Measurements from ENCODE around the gene ICOS.

ICOS gene, protein sequence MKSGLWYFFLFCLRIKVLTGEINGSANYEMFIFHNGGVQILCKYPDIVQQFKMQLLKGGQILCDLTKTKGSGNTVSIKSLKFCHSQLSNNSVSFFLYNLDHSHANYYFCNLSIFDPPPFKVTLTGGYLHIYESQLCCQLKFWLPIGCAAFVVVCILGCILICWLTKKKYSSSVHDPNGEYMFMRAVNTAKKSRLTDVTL

GRCh38 chr2:203936535-203936934 lies at the start of gene ICOS:
Gene ICOS, plus strand, starts transcription at chr2:203936763. Its CDS starts 52 bp downstream, at chr2:203936815.
- DNase-seq, result no peak

- DNase-seq, result no peak
These were observed 48.9 kb upstream of the ICOS start for GRCh38 chr2:203887677-203888076.

- DNase-seq, result no peak
These were observed 47.0 kb upstream of the ICOS start for GRCh38 chr2:203889542-203889941.

GRCh38 chr2:203889944-203890343 lies 46.6 kb upstream of the ICOS start:
- no peak for DNase-seq

DNA sequence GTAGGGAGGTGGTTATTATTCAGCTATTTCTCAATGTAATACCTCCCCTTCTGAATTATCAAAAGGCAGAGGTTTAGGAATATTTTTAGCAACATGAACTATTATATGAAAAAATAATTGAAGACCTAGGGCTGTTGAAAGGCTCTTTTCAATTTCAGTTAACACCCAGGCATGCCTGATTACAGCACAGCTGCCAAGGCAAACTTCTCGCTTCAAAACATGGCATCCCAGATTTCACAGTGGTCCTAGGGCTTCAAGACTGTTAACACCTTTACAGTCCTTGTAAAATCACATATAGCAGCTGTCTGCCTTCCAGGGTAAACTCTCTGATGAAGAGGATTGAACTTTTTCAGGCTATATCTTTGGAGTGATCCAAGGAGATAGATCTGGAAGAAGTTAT lies 45.8 kb upstream of the ICOS start:
- no peak for DNase-seq

DNA sequence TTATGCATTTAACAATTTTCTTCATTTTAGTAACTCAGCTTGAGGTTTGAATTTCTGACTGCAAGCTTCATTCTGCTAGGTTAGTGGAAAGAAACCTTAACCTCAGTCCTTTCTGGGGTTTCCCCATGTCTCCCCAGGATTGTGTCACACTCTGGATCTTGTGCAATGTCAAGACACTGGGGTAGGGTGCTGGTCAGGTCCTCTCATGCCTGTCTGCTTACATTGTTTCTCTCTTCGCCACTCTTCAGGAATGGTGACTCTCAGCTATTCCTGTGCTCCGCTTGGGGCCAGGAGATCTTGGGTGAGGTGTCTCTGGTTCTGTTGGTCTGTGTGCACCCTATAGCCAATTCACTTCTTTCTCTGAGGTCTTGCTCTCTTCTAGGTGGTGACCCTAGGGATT lies 45.1 kb upstream of the ICOS start:
- DNase-seq, result no peak

DNA sequence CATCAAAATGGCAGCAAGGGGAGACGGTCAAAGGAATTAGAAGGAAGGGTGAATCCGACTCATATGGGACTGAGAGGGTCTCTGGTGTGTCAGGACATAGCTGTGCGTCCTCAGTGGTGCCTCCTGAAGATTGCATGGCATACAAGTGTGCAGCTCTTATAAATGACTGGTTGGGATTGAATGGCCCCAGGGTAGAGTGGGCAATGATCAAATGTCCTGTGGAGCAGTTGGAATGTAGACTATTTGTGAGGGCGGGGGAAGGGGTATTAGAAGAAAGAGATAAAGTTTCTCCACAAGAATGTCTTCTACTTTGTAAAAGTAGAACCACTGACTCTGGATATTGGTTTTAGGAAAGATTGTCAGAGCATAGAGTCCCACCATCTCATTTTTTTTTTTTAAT lies 44.4 kb upstream of the ICOS start:
- no peak for DNase-seq

DNA sequence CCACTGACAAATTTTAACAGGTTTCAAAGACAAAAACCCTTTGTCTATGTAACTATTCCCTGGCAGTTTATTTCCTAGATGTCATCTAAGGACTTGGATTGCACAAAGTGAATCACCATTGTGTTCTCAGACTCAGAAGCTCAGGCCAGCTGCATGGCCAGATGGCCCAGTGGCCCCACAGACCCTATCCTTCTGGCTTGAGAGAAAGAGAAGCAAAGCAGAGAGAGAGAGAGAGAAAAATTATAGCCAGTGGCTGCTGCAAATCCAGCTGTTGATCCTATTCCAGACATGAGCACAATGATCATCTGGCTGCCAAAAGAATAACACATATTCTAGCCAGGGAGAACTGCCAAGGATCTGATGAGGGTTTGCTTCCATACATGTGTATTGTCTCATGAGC lies 43.2 kb upstream of the ICOS start:
- DNase-seq, result no peak

GRCh38 chr2:203893840-203894239 lies 42.7 kb upstream of the ICOS start:
- no peak for DNase-seq

DNA sequence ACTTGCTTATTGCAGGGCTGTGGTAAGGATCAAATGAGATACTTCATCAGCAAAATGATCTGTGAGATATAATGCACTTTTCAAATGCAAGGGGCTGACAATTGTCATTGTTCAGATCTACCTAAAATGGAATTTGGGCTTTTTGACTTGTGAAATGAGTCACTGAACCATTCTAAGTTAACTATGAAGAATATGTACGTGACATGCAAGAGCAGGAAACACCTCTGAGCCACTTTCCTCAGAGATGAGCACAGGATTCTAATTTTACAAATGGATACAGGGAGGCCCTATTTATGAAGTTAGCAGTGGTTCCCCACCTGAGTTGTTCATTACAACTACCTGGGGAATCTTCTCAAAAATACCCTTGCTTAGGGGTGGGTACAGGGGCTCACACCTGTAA lies 42.3 kb upstream of the ICOS start:
- no peak for DNase-seq

- DNase-seq, result no peak
These were observed 39.0 kb upstream of the ICOS start for GRCh38 chr2:203897544-203897943.

DNA sequence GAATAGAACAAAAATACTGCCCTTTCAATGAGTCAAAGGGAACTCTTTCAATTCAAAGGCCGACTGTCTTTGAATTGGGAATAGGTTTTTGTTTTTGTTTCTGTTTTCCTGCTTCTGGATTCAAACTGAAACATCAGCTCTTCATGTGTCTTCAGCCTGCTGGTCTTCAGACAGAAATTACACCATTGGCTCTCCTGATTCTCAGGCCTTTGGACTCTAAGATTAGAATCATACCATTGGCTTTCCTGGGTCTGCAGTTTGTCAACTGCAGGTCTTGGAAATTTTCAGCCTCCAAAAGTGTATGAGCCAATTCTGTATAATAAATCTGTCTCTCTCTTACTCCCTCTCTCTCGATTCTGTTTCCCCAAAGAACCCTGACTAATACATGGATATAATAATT lies 37.9 kb upstream of the ICOS start:
- no peak for DNase-seq

- no peak for DNase-seq
These were observed 36.3 kb upstream of the ICOS start for GRCh38 chr2:203900253-203900652.

DNA sequence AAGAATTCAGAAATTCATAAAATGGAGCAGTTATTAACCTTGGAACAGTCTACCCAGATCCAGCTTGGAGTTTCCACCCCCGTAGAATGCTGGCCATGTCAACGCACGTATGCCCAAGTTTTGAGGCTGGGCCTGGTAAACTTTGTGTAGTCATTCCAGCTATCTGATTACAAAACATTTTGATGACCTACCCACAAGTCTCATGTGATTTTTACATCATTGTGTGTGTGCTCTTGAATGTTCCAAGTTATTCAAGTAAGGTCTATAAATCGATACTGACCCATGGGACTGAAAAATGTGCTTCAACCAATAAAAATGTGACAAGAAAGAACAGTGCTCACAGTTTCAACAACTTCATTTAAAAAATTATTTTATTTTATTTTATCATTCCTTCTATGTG lies 32.5 kb upstream of the ICOS start:
- no peak for DNase-seq

GRCh38 chr2:203905656-203906055 lies 30.9 kb upstream of the ICOS start:
- peak; percentile 36 for DNase-seq

DNA sequence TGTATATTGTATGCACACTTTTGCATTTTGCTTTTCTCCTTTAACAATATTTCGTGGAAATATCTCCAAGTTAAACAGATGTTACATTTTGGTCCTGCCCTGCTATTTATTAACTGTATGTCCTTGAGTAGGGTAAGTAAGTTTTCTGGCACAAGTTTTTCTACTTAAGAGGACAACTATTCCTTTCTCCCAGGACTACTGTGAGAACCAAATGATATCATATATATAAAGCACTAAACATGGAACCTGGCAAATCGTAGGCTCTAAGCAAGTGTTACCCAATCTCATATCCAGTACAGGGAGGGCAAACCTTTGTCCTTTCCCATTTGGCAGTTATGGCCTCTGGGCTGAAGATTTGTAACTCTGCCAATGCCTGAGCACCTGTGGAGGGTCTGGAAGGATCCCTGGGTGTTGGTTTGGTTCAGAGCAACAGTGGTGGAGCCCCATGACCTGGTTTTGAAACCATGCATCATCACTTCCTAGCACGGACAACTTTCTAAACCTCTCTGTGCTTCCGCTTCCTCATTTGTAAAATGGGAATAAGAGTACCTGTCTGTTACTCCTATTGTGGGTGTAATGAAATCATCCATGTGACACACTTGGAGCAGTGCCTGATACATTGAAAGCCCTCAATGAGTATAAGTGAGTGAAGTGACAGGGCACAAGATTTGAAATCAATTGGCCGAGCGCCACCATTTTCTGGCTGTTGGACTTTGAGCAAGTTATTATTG lies 28.3 kb upstream of the ICOS start:
- no peak for DNase-seq

DNA sequence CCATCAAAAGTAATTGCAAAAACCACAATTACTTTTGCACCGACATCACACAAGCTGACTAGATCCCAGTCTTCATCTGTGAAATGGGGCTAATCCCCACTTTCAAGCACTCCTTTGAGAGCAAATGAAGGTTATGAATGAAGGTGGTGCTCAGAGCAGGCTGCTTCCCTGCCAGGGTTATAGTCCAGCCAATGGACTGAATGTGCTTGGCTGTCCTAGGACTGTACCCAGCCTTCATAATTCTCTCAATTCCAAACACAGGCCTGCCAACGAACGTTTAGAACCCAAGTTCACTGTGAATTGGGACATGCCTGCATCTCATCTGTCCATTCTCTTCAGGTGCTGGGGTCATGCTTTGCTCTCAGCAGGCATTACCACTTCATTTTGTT lies 27.8 kb upstream of the ICOS start:
- DNase-seq, result no peak

GRCh38 chr2:203909261-203909967 lies 27.1 kb upstream of the ICOS start:
- peak; percentile 72 for DNase-seq

- no peak for DNase-seq
These were observed 26.6 kb upstream of the ICOS start for GRCh38 chr2:203909974-203910373.

DNA sequence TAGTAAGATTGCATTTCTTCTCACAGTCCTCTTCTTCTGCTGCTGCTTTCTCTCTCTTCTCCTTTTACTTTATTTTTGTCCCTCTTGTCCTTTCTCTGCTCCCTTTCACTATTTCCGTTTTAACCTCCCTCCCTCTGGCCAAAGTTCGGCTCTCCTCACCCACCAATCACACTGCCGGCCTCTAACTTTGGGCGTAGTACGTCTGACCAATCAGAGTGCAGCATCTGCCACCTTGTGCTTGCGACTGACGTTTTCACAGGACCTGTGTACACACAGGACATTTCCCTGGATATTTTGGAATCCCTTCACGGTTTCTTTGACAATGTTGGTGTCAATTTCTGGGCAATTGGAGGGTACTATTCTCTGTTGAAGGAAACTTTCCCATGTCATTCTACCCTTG lies 22.6 kb upstream of the ICOS start:
- DNase-seq, result no peak

DNA sequence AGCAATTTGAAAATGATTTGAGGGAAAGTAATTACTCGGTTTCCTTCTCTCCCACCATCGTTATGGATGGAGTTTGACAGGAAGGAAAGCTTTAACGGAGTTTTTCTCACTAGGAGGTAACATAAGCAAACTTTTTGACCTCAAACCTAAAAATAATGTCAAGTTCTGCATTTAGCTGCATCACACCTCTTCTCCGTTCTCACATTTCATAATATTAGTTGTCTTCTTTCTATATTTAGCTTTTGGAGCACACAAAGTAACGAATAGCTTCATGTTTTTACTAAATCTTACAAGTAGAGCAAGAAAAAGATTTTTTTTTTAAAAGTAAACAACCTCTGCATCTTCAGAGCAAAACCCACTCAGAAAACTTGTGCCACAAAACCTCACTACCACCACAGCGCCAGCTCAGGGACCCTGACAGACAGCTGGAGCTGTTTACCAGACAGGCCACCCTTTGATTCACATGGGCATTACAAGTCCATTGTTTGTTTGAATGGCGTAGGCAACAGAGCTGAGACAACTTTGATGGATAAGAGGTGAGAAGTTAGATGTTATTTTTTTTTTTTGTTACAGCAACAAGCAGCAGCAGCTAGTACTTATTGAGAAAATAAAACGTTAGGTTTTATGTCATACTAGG lies 21.9 kb upstream of the ICOS start:
- DNase-seq, result no peak

- no peak for DNase-seq
These were observed 21.3 kb upstream of the ICOS start for GRCh38 chr2:203915256-203915655.

GRCh38 chr2:203916756-203917155 lies 19.8 kb upstream of the ICOS start:
- DNase-seq, result no peak

- DNase-seq, result no peak
These were observed 18.3 kb upstream of the ICOS start for GRCh38 chr2:203918264-203918663.
